HG02763 (cell line): ENCODE measurements around the gene FZD8.
"Not testable (repeated sequence)": the region's sequence is repeated elsewhere in the genome, so short reads cannot be mapped to it uniquely, and the experiment has no call there.

Source experiments
- ATAC-seq: cut with Tn5 transposase; IDR thresholded peaks from one replicate; pipeline ENCODE4 v1.9.1; 2021; ENCODE audit warnings: mild to moderate bottlenecking, moderate library complexity; ENCODE audit not compliant: unreplicated experiment

The FZD8 gene, protein sequence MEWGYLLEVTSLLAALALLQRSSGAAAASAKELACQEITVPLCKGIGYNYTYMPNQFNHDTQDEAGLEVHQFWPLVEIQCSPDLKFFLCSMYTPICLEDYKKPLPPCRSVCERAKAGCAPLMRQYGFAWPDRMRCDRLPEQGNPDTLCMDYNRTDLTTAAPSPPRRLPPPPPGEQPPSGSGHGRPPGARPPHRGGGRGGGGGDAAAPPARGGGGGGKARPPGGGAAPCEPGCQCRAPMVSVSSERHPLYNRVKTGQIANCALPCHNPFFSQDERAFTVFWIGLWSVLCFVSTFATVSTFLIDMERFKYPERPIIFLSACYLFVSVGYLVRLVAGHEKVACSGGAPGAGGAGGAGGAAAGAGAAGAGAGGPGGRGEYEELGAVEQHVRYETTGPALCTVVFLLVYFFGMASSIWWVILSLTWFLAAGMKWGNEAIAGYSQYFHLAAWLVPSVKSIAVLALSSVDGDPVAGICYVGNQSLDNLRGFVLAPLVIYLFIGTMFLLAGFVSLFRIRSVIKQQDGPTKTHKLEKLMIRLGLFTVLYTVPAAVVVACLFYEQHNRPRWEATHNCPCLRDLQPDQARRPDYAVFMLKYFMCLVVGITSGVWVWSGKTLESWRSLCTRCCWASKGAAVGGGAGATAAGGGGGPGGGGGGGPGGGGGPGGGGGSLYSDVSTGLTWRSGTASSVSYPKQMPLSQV

DNA sequence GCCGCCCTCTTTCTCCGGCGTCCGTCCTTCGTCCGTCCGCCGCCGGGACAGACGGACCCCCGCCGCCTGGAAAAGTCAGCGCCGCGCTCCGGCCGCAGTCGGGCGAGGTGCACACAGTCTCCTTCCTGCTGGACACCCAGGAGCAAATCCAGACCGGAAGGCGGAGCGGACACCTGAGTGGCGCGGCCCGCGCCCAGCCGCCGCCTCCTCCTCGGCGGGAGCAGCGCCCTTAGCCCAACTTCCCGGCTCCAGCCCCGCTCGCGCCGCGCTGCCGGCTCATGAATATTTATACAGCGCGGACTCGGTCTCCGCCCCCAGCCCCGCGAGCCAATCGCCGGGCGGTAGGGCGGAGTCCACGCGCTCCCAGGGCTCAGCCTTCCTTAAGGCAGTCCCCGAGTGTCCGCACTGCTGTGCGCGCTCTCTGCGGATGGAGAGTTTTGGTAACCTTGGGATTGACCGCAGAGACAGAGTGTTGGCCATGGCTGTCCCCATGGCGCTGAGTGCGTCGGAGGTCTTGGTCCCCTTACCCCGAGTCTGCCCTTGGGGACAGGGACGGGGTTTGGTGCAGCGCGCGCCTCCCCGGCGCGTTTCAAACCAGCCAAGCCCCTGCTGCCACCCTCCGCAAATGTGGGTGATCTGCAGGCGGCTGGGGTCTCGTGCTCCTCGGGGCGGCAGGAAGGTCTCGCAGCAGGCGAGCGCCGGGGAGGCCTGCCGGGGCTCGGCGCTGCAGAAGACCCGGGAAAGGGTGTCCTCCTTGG lies at the start of gene FZD8:
TSS of gene FZD8 (minus strand) at position 262 of the 758 bp plus-strand sequence. CDS start 867 bp downstream, outside the sequence.
- ATAC-seq: peak; percentile 92

DNA sequence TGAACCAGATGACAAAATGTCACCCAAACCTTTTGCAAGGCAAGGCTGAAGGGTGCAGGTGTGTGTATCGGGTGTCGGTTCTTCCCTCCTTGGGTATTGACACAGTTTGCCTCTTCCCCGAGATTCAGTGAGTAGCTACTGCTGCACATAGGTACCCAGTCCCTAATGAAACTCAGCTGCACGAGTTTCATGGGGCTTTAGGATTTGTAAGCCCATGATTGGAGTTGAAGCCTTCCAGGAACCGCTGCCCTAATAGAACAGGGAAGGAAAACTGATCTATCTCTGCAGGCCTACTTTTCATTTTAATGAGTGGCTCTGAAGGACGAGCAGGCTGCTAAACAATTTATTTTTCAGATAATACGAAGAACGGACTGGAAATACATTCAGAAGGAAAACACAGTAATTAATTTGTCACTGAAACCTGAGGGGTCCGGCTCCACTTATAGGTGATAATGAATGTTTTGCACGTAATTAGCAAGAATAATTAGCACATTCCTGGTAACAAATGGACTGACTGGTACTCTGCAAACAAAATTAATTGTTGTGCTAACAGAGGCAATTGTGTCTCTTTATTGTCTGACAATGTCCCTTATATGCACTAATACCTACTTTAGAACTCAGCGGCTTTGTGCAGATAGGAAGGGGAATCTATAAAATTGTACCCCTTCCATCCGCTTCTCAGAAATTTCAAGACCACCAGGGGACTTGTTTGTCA lies 49.6 kb upstream of the FZD8 start:
- no peak for ATAC-seq

DNA sequence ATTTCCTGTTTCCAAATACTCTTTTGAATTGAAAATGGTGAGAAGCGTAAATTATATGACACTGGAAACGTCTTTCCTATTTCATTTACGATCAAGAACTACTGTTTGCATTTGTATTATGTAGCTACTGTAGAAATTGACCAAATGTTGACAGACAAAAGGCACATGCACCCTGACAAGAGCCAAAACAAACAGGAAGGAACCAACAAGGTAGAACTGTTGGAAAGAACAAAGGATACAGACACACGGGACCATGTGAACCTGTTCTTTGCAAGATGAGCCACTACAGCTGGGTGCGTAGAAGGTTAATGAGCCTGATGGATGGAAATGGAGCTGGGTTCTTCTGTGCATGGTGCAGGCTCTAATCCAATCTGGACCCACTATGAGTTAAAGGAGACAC lies 48.4 kb upstream of the FZD8 start:
- no peak for ATAC-seq

DNA sequence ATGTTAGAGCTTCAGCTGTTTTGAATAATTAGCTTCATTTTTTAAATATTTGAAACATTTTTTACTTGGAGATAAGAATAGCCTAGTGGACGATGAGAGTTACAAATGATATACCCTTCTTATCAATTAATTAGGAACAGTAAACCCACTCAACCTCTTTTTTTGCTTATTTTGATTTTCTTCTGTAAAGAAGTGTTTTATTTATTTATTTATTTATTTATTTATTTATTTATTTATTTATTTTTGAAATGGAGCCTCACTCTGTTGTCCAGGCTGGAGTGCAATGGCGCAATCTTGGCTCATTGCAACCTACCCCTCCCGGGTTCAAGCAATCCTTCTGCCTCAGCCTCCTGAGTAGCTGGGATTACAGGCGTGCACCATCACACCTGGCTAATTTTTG lies 43.8 kb upstream of the FZD8 start:
- ATAC-seq: not testable (repeated sequence)

DNA sequence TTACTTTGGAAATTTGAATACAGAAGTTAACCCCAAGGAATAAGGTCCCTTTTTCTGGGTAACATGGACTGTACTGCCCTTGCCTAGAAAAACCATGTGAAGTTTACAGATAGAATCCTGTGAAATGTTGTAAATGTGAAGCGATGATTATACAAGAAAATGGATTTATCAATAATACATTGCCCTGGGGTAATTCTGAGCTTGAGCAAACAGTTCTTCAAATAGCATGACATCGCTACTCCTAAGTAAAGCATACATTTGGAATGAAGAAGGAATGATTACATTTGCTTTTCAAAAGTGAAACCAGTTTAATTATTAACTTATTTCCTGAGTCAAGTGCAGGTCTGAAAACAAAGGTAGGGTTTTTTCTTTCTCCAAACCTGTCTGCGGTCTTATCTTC lies 43.3 kb upstream of the FZD8 start:
- no peak for ATAC-seq

DNA sequence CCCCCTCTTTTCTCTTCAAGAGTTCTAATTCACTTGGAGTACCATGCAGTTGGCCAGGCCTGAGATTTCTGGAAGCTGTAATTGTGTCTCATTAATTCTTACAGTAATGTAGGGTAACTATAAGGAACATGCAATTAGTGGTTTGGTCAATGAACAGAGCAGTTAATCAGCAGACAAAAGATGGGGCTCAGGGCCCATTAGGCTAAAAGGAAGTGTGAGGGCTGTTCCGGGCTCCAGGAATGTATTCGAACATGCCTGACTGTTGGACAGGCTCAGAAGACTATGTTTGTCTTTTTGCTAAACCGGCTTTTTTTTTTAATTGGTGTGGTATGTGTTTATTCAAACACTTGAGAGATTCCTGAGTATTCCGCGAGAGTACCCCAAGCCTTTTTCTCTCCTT lies 42.5 kb upstream of the FZD8 start:
- ATAC-seq: no peak

DNA sequence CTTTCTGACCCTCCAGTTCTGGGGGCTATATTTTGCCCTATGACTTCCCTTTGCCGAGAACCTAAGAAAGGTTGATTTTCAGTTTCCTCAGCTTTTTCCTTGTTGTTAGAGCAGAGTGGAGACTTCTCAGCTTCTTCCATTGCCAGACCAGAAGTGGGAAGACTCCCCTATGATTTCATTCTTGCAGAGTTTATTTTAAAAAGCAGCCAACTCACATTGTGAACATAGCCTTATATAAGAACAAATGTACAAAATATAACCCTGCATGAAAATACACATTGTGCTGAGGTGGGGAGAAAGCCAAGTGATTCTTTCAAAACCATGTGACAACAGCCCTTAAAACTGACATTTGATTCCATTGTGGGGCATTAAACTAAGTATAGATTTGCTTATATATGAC lies 33.8 kb upstream of the FZD8 start:
- ATAC-seq: no peak

DNA sequence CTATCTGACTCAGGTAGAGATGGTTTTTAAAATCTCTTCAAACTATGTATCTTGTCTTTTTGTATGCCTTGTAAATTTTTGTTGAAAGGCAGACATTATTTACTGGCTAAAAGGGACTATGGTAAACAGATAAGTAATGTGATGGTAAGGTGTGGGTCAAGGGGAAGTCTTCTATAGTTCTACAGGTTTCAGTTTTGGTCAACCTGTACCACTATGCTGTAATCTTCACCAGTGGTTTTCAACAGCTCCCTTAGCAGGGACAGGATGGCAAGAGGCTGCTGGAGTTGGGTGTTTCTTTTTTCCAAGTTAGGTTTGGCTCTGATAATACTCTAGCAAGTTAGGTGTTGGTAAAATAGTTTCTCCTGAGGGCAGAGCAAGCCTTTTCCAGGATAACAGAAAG lies 32.7 kb upstream of the FZD8 start:
- no peak for ATAC-seq

DNA sequence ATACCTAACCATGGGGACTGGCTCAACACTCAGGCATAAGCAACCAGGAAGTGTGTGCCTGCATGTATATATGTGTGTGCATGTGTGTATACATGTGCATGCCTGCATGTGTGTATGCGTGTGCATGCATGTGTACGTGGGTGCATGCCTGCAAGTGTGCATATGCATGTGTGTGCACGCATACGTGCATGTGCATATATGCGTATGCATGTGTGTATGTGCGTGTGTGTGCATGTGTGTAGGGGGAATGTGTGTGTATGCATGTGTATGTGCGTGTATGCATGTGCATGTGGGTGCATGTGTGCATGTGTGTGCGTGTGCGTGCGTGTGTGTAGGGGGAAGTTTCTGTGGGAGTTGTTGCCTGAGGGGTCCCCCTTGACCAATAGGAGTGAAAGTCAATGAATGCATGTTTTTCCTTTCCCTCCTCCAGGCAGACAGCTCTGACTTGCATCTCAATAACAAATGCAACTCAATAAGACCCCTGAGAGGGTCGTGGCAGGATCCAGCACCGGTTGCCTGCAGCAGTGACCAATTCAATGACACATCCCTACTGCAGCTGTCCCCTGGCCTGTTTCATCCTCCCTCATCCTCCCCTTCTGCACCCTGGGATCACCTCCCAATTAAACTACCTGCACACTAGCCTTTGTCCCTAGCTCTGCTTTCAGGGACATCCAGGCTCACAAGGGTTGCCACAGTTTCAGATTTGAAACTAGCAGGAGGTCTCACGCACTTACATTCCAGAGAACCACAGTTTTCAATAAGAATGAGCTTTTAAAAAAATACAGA lies 27.0 kb upstream of the FZD8 start:
- ATAC-seq: no peak

DNA sequence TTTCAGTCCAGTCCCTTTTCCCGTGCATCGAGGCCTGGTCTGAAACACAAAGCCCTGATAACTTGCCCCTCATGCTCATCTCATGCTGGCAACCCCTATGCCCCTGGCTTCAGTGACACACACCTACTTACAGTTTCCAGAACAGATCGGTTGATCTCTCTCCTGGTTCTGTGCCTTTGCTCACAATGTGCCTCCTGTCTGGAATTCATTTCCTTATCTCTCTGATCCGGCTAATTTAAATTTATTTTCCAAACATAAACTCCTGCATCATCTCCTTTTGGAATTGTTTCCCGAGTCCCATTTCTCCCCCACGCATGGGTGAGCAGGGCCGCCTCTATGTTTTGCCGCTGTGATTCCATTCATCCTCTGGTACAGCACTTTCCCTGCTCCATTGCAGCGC lies 25.9 kb upstream of the FZD8 start:
- no peak for ATAC-seq

DNA sequence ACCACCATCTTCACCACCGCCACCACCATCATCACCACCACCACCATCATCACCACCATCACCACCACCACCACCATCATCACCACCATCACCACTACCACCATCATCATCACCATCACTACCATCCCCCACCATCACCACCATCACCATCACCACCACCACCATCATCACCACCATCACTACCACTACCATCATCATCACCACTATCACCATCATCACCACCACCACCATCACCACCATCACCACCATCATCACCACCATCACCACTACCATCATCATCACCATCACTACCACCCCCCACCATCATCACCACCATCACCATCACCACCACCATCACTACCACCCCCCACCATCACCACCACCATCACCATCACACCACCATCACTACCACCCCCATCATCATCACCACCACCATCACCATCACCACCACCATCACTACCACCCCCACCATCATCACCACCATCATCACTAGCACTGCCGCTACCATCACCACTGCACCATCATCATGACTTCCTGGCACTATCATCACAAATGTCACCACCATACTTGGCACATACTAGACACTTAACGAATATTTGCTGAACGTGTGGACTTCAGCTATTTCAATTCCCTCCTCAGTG lies 25.3 kb upstream of the FZD8 start:
- ATAC-seq: no peak

DNA sequence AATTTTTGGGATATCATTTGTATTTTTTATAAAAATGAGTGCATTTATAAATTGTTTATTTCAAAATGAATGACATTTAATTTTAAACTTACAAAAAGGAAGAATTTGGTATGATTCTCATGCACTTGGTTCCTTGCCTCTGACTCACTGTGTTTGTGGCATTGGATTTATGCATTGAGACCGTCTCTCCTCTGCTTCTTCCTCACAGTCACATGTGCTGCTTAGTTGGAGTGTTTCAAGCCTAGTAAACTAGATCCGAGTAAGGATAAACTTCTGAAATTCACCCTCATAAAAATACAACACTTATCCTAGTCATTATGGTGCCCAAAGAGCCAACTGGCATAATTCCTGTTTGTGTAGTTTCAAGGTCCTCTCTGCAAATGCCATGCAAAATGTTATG lies 19.1 kb upstream of the FZD8 start:
- ATAC-seq: no peak

DNA sequence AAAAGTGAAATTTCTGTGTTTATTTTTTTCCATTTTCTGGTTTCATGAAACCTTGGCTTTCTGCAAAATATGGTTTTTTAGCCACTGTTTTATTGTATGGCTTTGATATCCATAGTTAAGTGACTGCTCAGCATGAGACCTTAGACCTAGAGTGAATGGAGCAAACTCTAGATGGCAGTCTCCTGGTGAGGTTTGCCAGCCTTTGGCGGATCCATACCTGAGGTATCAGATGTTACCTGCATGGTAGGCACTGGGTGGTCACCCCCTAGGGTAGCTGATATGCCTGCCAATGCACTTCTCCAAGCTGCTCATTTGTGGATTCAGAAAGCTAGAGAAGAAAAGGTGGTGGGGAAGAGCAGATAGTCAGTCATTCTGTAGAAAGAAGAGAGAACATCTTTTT lies 17.4 kb upstream of the FZD8 start:
- no peak for ATAC-seq

DNA sequence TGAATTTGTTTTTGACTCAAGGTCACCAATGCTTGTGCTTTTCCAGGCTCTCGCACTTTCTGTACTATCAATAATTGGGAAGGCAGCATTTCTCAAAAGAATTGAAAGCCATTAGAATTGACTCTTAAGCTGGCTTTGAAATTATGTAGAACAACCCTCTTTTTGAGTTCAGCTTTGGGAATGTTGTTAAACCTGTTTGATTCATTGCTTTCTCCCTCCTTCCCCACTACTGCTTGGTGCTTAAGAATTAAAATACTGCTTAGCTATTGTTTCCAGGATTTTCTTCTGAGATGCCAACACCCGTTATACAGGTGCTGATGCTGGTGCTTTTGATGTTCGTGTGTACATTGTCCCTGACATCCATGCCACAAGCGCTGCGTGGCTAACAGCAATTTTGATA lies 15.5 kb upstream of the FZD8 start:
- no peak for ATAC-seq

DNA sequence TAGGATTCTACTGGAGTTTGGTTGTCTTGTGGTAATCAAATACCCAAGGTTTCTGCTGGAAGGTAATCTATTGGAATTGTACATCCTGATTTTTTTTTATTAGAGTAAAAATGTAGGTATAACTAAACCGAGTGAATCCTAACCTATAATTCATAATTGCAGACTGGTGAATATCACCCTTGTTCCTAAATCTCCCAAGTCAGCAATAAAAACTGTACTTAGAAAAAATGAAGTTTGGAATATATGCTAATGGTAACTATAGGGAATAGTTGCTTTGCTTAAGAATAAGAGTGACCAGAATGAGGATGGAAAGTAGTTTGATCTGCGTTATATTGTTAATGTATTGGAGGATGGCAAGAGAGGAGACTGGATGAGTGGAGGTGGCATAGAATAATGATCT lies 10.7 kb upstream of the FZD8 start:
- ATAC-seq: no peak

DNA sequence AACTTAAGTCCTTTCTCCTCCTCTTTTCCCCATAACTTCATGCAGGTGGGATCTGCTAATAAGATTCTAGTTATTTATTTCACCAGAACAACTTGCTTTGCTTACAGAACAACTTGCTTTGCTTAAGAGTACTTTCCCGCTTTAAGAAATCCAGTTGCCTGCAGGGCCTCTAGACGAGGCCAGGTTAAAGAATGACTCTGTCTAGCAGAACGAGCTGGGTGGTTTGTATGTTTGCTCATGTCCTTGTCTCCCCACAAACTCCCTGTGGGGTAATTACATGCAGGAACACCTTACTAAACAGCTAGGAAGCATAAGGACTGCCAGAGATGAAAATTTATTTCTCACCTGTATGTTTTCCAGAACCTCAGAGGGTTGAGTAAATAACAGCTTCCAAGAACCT lies 8.8 kb upstream of the FZD8 start:
- ATAC-seq: no peak

DNA sequence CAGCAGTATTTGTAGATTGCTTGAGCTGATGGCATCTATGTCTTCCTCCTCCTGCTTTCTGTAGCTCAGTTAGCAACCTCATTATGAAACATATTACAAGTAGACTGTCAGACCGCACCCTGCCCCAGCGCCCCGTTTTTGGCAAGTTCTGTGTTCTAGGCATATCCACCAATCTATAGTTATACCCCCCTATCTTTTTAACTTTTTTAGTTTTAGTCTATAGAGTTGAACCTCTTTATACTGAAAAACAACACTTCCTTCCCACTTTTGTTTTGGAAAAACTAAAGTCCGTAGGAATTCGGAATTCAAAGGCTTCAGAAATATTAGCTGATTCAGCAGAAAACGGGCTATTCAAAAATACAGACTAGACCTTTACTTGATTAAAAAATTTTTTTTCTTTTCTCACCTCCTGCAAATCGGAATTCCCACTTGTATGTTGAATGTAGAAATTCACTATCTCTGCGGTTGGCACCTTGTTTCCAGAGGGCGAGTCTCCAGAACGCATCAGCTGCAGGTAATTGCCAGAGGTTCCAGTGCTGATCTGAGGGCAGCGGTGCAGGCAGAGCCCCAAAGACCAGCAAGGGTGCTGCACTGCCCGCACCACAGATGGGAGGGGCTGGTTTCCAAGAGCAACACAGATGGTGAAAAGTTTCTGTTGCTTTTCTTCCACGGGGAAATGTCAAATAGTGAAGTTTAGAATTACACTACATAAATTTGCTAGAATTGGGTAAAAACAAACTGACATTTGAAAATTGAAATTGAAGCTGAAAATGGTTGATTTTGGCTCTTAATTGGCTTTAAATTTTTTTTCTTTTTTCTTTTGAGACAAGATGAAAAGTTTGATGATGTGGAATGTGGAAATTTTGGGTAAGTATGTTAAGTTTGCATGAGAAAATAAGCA lies 2.2 kb upstream of the FZD8 start:
- no peak for ATAC-seq

DNA sequence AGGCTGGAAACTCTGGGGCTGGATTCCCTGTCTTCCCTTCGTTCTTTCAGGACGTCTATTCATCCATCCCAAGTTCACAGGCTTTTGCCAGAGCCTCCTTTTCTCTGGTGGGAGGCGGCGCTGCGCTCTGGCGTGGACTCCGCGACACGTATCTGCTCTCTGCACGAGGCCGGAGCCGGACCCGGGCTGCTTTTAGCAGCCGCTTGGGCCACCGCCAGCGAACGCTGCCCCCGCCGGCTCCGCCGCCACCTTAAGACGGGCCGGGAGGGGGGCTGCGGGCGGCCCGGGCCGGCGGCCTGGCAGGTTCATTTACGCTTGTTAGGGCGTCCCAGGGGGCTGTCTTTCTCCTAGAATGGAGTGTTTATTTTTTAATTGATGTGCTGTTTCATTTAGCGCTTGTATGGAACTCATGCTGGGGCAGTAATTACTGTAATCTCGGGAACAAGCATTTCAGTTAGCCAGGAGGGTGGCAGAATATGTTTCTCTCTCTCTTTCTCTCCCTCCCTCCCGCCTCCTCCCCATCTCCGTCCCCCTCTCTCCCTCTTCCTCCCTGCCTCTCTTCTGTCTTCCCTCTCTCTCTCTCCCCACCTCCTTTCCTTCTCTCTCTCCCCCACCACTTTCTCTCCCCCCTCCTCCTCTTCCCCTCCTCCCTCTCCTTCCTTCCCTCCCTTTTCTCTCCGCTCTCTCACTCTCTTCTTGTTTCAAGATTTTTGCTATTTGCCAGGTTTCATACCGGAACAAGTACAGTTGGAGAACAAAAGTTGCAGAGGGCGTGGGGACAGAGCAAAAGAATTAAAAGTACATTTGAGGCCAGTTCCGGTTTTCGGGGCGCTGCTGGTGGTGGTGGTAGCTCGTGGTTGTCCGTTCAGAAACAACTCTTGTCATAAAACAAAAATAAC lies 1.3 kb upstream of the FZD8 start:
- no peak for ATAC-seq
